NCI-H1694 treated with DMSO at 0.1 percent for 48 hours (cell line): ENCODE results near the gene TIMP2.
"Not testable (repeated sequence)": the region's sequence is repeated elsewhere in the genome, so short reads cannot be mapped to it uniquely, and the experiment has no call there.

Experiments
- DNase-seq: peaks from one replicate; lab custom pipeline; 2025; lab: John Stamatoyannopoulos, UW

TIMP2 gene

DNA sequence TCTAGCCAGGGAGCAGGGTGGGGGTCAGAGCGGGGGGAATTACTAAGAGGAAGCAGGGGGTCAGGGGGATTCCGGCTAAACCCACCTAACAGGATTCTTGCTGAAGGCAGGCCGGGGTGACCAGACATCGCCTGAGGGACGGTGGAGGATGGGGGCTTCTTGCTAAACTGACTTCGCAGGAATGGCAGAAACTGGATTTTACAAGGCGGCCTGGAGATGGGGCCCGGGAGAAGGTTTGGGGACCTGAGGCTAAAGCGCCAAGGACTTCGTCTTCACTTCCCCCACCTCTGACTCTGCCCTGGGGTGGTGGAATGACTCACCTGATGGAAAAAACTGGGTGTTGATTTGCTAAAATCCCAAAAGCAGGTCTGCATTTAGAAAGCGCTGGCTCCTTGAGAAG is 31.1 kb upstream of the TIMP2 start:
- no peak for DNase-seq

DNA sequence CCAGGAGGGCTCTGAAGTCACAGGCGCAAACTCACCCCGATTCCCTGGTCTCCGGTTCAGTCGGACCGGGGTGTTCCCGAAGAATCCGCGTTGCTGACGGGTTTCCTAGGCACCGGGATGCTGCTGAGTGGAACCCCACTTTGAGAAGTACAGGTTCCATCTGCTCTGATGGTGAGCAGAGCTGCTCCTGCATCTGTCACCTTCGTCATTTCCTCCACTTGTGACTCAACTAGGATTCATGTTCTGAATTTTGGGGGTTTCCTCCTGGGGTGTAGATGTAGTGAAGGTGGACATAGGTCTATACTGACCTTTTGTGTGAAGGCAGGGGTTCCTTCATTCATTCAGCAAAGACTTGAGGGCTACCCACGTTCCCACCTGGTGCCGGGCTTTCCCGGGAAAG is 29.5 kb upstream of the TIMP2 start:
- no peak for DNase-seq

DNA sequence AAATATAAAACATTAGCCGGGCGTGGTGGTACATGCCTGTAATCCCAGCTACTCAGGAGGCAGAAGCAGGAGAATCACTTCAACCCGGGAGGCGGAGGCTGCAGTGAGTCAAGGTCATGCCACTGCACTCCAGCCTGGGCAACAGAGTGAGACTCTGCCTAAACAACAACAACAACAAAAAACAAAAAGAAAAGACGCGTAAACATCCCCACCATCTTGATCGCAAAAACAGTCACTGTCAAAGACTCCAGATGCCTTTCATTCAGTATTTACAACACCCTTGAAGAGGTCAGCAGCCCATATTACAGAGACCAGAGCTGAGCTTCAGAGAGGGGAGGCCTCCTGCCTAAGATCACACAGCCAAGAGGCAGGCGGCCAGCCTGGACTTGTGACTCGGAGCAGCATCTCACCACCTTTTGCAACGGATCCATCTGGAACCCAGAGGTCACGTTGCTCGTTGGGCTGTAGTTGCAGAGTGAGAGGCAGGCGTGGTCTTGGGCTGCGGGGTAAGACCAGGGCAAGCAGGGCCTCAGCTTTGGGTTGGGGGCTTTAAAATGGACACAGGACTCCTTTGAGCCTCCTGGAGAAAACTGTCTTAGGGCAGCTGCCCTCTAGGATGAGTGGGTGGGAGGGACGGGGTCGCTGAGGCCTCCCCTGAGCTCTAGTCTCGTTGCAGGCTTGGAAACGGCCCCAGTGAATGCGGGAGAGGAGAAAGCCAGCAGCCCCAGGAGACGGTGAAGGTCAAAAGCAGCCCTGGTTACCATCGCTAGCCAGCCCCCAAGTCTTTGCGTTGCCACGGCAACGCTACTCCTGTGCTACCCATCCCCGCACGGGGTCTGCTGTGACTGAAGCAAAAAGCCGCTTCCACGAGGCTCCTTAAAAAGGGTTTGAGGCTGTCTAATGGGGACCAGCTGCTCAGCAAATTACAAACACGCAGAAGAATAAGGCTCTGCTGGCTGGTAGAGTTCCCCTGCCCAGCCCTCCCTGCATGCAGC is 28.5 kb upstream of the TIMP2 start:
- no peak for DNase-seq

DNA sequence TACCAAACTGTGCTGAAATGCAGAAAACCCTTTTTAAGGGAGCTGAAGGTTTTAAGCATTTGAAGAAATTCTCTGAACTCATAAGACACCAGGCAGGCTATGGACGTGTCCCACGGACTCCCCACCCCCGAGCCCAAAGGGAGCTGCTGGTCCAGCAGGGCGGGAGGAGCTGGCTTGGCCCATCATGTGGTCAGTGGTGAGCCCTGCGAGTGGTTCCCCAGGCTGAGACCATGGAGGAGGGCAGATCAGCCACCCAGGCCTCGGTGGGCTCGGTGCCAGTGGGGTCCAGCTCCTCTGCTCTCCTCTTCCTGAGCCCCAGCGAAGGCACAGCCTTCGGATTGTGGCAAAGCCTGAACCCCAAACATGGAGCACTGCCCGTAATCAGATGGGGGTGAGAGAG is 27.5 kb upstream of the TIMP2 start:
- no peak for DNase-seq

DNA sequence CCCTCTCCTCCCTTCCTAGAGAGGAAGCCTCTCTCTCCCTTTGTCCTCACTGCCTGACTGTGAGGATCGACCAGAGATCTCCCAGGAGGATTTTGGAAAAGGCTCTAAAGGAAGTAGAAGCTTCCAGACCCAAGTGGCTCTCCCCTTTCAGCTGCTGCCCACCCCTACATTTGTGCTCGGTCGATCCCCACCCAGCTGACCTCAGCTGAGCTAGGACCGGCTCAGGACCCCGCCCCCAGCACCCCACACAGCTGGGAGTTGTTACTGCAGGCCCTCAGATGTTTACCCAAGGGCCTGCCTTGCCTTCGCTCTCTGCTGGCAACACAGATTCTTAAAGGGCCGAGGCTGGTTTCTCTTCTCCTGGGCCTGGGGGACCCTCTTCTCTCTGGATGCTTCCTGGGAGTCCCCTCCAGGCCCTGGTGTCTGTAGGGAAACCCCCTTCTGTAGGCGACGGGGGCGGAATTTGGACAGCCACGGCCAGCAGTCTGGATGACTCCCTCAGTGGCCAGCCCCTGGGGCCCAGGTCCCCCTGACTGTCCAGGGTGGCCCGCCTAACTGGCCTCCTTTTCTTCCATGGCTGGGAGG is 26.9 kb upstream of the TIMP2 start:
- DNase-seq: no peak

DNA sequence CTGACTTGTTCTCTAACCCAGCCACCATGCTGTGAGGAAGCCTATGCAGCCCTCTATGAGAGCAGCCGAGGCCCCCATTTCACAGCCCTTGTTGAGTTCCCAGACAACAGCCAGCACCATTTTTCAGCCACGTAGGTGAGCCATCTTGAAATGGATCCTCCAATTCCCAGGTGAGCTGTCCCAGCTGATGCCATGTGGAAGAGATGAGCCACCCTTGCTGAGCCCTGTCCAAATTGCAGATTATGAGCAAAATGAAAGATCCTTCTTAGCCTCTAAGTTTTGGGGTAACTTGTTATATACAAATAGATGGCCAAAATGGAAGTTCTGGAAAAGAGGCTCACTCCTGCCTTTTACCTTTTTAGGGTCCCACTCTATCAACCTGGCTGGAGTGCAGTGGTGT is 25.7 kb upstream of the TIMP2 start:
- no peak for DNase-seq

DNA sequence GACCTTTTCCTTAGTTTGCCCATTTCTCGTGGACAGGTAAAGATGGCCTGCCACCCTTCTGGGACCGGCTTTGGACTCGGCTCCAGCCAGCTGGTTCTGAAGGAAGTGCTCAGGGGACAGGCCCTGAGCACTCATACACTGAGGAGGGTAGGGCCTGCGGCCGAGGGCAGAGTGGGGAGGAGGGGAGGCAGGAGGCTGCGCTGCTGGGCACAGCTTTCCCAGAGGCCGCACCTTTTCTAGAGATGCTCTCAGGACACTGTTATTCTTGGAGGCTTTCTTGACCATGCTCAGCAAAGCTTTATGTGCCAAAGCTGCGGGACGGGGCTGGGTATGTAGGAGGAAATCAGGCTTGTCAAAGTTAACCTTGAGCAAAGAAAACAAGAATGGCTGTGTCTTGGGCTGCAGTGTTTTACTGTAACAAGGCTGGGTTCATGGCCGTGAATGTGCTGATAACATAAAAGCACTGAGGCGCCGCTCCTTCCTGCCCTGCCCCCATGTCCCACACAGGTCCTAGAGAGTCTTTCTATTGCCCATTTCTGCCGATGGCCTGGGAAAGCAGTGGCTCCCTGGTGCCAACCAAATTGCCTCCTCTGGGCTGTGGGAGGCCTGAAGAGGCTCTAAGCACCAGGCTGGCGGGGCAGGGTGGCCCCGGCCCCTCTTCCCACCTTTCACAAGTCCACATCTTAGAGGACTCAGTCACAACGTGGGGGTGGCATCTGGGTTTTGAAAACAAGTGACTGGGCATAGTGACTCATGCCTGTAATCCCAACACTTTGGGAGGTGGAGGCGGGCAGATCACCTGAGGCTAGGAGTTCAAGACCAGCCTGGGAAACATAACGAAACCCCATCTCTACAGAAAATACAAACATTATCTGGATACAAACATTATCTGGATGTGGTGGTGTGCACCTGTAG is 22.3 kb upstream of the TIMP2 start:
- DNase-seq: no peak

DNA sequence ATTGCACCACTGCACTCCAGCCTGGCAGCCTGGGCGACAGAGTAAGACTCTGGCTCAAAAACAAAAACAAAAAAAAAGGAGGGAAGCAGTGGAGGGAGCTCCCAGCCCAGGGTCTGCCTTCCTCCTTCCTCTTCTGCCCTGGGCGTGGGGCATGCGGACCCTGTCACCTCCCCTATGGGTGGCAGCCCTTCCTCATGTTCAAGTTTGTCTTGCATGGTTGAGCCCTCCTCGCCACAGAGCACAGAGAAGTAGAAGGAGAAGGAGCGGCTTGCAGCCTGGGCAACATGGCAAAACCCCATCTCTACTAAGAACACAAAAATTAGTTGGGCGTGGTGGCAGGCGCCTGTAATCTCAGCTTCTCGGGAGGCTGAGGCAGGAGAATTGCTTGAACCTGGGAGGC is 21.4 kb upstream of the TIMP2 start:
- no peak for DNase-seq

DNA sequence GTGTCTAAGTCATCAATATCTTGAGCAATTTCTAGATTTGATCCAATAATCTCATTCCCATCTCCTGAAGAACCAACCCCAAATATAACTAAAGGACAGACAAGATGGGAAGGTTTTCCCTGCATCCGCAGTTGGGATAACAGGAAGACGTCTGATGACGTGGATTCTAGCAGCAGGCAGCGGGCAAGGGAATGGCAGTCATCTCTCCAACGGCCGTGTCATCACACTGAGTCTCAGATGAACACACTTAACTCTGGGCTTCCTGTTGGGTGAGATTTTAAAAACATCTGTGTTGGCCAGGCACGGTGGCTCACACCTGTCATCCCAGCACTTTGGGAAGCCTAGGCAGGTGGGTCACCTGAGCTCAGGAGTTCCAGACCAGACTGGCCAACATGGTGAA is 20.9 kb upstream of the TIMP2 start:
- DNase-seq: no peak

DNA sequence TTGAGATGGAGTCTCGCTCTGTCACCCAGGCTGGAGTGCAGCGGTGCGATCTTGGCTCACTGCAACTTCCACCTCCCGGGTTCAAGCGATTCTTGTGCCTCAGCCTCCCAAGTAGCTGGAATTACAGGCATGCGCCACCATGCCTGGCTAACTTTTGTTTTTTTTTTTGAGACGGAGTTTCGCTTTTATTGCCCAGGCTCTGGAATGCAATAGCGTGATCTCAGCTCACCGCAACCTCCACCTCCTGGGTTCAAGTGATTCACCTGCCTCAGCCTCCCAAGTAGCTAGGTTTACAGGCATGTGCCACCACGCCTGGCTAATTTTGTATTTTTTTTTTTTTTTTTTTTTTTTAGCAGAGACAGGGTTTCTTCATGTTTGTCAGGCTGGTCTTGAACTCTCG is 20.3 kb upstream of the TIMP2 start:
- DNase-seq: not testable (repeated sequence)

DNA sequence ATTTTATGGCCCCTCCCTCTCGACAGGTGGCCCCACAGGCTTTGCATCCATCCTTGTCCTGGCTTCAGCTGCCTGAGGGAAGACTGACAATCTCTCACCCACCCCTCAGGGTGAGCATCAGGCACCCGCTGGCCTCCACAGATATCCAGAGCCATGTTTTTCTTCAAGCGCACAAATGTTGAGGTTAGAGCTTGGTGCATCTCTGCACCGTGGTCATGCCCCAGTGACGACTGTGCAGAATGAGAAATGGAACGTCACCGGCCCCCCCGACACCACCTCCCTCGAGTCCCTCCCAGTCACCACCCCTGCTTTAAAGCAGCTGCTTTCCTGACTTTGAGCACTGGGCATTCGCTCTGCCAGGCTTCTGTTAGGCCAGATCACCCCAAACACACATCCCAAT is 19.8 kb upstream of the TIMP2 start:
- no peak for DNase-seq

DNA sequence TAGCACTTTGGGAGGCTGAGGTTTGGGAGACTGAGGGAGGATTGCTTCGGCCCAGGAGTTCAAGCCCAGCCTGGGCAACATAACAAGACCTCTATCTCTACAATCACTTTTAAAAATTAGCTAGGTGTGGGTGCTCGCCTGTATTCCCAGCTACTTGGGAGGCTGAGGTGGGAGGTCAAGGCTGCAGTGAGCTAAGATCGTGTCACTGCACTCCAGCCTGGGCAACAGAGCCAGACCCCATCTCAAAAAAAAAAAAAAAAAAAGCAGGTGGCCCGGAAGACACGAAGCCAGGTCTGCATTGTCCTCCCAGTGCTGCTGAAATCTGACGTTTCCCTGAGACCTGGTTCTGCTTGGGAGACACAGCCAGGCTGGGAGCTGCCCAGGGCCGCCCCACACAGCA is 18.8 kb upstream of the TIMP2 start:
- no peak for DNase-seq

DNA sequence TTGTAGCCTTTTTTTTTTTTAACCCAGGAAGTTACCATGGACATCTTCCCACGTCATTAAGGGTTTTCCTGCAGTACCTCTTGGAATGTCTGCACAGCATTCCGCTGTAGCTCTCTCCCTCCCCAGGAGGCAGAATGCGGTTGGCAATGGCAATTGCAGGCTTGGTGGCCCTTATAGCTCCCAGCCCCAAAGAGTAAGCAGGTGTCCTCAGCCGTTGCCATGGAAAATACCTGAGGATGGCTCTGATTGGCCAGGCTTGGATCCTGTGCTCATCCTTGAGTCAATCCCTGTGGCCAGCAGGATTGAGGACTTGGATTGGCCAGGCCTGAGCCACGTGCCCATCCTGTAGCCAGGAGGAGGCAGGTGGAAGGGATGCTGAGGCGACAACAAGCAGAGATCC is 15.5 kb upstream of the TIMP2 start:
- no peak for DNase-seq

DNA sequence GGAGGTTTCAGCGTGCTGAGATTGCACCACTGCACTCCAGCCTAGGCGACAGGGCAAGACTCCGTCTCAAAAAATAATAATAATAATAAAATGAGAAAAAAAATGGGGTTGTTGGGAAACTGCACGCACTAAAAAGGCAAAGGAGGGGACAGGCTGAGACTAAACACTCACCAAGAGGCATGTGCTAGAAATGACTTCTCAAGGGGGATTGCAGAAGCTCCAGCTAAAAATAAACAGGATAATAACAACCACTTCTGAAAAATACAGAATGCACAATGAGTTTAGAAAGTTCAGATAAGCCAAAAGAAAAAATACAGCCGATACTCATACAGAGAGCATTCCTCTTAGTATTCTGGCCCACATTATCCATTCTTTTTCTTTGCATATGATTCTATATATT is 15.1 kb upstream of the TIMP2 start:
- no peak for DNase-seq

DNA sequence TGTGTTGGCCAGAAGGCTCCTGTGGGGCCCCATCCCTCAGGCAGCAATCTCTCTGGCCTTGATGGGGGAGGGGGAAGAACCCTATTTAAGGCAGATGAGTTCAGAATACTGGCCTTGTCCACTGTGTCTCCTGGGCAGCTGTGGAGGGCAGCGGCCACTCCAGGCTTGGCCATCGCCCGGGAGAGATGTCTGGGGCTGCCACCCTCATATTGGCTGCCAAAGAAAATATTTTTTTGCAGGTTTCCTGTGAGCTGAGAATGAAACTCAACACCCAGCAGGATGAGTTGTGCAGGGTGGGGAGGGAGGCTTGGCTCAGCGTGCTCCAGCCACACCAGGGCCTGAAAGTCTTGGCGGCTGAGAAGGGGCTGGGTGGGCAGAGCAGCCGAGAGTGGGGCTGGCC is 14.4 kb upstream of the TIMP2 start:
- no peak for DNase-seq

DNA sequence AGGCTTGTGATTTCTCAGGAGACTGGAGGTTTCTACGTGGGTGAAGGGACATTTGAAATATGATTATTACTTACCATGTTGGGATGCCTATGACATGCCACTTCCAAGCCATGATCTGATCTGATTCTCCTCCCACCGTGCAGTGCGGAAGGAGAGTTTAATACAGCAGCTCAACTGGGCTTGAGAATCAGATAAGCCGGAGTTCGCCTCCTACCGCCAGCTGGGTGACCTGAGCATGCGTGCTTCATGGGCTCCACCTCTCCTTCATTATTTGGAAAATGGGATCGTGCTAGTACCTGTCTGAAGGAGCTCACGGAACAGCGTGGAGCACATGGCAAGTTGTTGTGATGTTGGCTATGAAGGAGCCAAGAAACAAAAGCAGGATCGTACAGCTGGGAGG is 12.4 kb upstream of the TIMP2 start:
- DNase-seq: no peak

DNA sequence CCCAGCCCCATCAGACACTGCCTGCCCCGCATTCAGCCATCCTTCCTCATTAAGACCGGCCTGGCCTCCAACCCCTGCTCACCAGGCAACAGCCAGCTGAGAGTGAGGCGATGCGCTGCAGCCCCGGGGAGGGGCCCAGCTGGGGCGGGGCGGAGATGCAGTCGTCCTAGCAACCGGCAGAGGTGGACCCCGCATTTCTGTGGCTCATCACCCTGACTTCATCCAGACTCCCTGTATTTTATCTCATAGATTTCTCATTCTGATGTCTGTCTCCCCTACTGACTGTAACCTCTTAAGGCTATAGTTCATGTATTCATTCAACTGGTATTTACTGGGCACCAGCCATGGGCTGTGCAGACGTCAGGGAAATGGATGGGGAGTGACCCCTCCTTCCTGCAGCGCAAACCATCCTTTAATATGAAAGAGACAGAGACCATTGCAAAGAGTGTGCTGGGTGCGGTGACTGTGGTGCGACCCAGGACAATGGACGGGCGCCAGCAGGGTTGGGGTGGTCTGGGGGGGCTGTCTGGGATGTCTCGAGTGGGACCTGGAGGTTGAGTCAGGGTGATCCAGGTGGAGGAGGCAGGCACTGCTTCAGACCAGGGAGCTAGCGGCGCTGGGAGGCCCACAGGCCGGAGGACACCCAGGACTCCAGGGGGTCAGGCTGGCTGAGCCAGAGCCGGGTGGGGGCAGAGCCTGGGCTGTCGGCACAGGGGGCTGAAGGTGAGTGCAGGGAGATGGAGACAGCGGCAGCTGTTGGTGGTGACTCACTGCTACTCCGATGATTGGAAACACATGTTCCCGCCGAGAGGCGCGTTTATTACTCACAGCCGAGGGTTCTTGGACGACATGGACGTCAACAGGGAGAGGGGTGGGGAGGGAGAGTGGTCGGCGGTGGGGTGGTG is 10.5 kb upstream of the TIMP2 start:
- peak; percentile 75 for DNase-seq

DNA sequence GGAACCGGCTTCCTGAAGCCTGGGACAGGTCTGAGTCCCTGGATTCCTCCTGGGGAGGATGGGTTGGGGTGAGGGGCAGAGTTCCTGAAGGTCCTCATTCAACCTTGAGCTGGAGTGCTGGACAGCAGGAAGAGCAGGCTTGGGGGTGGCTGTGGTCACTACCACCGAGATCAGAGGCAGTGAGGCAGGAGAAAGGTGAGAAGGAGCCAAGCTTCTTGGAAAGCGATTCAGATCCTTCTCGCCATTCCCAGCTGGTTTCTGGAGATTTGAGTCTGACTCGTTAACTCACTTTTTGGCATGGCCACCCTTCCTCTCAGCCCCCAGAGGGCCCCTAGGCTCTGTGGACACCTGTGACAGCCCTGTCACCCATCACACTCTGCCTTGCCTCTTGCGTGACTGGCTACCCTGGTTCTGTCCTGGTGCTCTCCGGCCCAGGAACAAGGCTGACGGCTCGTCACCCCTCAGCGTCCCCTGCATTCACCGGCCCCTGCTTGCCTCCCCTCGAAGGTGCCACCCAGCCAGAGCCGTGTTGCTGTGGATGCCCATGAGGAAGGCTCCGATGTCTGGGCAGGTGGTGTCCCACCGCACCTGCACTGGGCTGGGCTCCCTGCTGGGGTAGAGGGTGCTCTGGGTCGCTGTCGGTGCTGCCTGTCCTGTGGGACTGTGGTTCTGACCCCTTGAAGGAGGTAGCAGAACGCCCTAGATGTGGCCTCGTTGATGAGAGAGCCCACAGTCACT is 9.7 kb upstream of the TIMP2 start:
- no peak for DNase-seq

DNA sequence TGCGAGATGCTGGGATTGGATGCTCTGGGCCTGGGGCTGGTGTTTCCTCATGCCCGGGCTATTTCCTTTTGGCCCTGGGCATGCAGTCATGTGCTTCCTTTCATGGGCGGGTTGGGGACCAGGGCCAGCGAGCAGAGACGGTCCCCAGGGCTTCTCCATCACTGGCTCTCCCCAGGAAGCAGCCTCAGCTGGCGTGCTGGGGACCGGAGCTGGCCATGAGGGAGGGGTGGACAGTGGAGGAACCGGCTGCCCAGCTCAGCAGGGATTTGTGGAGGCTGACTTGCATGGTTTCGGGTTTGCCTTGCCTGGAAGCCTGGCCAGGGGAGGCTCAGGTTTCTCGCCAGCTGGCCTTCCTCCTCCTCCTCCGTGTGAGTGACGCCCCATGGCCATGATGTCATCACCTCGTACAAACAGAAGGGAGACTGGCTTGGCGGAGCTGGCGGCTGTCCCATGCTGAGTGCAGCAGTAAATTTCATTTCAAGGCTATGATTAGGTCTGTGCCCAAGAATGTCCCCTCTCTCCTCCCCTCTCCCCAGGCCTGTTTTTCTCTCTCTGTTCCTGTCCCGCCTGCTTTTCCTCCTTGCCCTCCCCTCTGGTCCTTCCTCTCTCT is 8.9 kb upstream of the TIMP2 start:
- peak; percentile 67 for DNase-seq
